Mesendoderm (in vitro differentiated cells): ENCODE data around the gene JAG2.
A peak's percentile ranks its signal among the peaks of the same experiment; 100 is the strongest.

Experiments
- DNase-seq: peaks from one replicate; pipeline ENCODE4 v3.0.0; 2013
- H2AK5ac ChIP-seq: 2 replicates; pipeline ENCODE4 v1.6.1; 2013; ENCODE audit warnings: low read length, inconsistent platforms
- H2BK120ac ChIP-seq: 2 replicates; pipeline ENCODE4 v1.6.1; 2013; ENCODE audit warnings: low read depth, mild to moderate bottlenecking, low read length, moderate library complexity, mixed read lengths
- H2BK15ac ChIP-seq: replicated peaks from 2 replicates; pipeline ENCODE4 v1.6.1; 2013; ENCODE audit warnings: low read depth, mild to moderate bottlenecking, moderate library complexity
- H2BK5ac ChIP-seq: 2 replicates; pipeline ENCODE4 v1.6.1; 2013; ENCODE audit warnings: low read length, inconsistent platforms
- H3K18ac ChIP-seq: 2 replicates; pipeline ENCODE4 v1.6.1; 2013; ENCODE audit warnings: mild to moderate bottlenecking, low read length, mixed read lengths
- H3K23ac ChIP-seq: one replicate; pipeline ENCODE4 v1.6.1; 2013; ENCODE audit warnings: low read length
- H3K27ac ChIP-seq: 2 replicates; pipeline ENCODE4 v1.5.1; 2013; ENCODE audit warnings: low read depth, mild to moderate bottlenecking, inconsistent platforms, low read length, moderate library complexity
- H3K27me3 ChIP-seq: 2 replicates; pipeline ENCODE4 v1.6.1; 2013; ENCODE audit warnings: low read length, control low read depth, mild to moderate bottlenecking, inconsistent platforms; ENCODE audit not compliant: insufficient read depth, poor library complexity
- H3K36me3 ChIP-seq: 2 replicates; pipeline ENCODE4 v1.6.1; 2013; ENCODE audit warnings: low read length, inconsistent platforms; ENCODE audit not compliant: control insufficient read depth, insufficient read depth
- H3K4ac ChIP-seq: one replicate; pipeline ENCODE4 v1.6.1; 2013; ENCODE audit warnings: low read depth, mild to moderate bottlenecking, low read length, moderate library complexity
- H3K4me1 ChIP-seq: 2 replicates; pipeline ENCODE4 v1.6.1; 2013; ENCODE audit warnings: low read depth, low read length, inconsistent platforms; ENCODE audit not compliant: control insufficient read depth
- H3K4me2 ChIP-seq: 2 replicates; pipeline ENCODE4 v1.6.1; 2013; ENCODE audit warnings: low read length
- H3K4me3 ChIP-seq: 2 replicates; pipeline ENCODE4 v1.5.1; 2013; ENCODE audit warnings: mild to moderate bottlenecking, low read length
- H3K56ac ChIP-seq: one replicate; pipeline ENCODE4 v1.6.1; 2013; ENCODE audit warnings: low read length
- H3K79me1 ChIP-seq: 2 replicates; pipeline ENCODE4 v1.6.1; 2013; ENCODE audit warnings: low read length, inconsistent platforms
- H3K79me2 ChIP-seq: 2 replicates; pipeline ENCODE4 v1.6.1; 2013; ENCODE audit warnings: mild to moderate bottlenecking, low read length; ENCODE audit not compliant: control insufficient read depth, insufficient read depth
- H3K9ac ChIP-seq: 2 replicates; pipeline ENCODE4 v1.6.1; 2013; ENCODE audit warnings: low read length, inconsistent platforms
- H4K5ac ChIP-seq: one replicate; pipeline ENCODE4 v1.6.1; 2013; ENCODE audit warnings: low read length
- H4K8ac ChIP-seq: one replicate; pipeline ENCODE4 v1.6.1; 2013; ENCODE audit warnings: low read depth, mild to moderate bottlenecking, control low read depth, low read length, moderate library complexity
- WGBS: extraction: QIAGEN DNeasy Blood & Tissue Kit; methylation state at CpG from one replicate; pipeline ENCODE4 v1.1.7; 2013; ENCODE audit warnings: low lambda C conversion rate, missing lambda C conversion rate; ENCODE audit not compliant: insufficient coverage; ENCODE audit errors: extremely low coverage; 5-methylcytosine and 5-hydroxymethylcytosine counted together

JAG2 gene

GRCh38 chr14:105205673-105206208, 37.2 kb upstream of the JAG2 start:
- Histone ChIP-seq H4K5ac (no peak overlapping the region), H2BK15ac (no peak overlapping the region), H3K18ac (no peak overlapping the region), H2AK5ac (no peak overlapping the region), H3K79me1 (no peaks in the 10 kb centered on the region), H3K9ac (no peak overlapping the region), H3K27me3 (no peaks in the 10 kb centered on the region), H3K23ac (no peak overlapping the region), H3K27ac (no peak overlapping the region), H4K8ac (no peak overlapping the region), H3K4me3 (no peak overlapping the region), H3K79me2 (no peaks in the 10 kb centered on the region), H3K4ac (no peak overlapping the region), H3K36me3 (no peaks in the 10 kb centered on the region), H3K4me2 (no peak overlapping the region), H2BK5ac (no peak overlapping the region), H3K56ac (no peak overlapping the region), H3K4me1 (no peaks in the 10 kb centered on the region), H2BK120ac (no peak overlapping the region)
- no peak for DNase-seq
- no CpG with 5 or more reads among the region's 12 CpGs for WGBS

GRCh38 chr14:105204931-105205672, 36.5 kb upstream of the JAG2 start:
- no peak overlapping the region for H3K4ac ChIP-seq
- no peaks in the 10 kb centered on the region for H3K79me1 ChIP-seq
- no peaks in the 10 kb centered on the region for H3K27me3 ChIP-seq
- no peaks in the 10 kb centered on the region for H3K79me2 ChIP-seq
- H3K4me2 ChIP-seq = no peak overlapping the region
- H3K23ac ChIP-seq = no peak overlapping the region
- no peak overlapping the region for H3K18ac ChIP-seq
- H3K36me3 ChIP-seq = no peaks in the 10 kb centered on the region
- H3K27ac ChIP-seq = no peak overlapping the region
- H3K9ac ChIP-seq = no peak overlapping the region
- H3K4me1 ChIP-seq = no peaks in the 10 kb centered on the region
- WGBS = no CpG with 5 or more reads among the region's 21 CpGs
- no peak overlapping the region for H2BK15ac ChIP-seq
- no peak for DNase-seq
- H4K5ac ChIP-seq = no peak overlapping the region
- no peak overlapping the region for H3K56ac ChIP-seq
- H2AK5ac ChIP-seq = no peak overlapping the region
- H3K4me3 ChIP-seq = no peak overlapping the region
- H2BK5ac ChIP-seq = no peak overlapping the region
- H4K8ac ChIP-seq = no peak overlapping the region
- no peak overlapping the region for H2BK120ac ChIP-seq

- Histone ChIP-seq H3K27ac (no peak overlapping the region), H3K4me2 (no peak overlapping the region), H3K79me2 (no peaks in the 10 kb centered on the region), H2BK120ac (no peak overlapping the region), H3K79me1 (no peaks in the 10 kb centered on the region), H3K4me1 (no peaks in the 10 kb centered on the region), H3K36me3 (no peaks in the 10 kb centered on the region), H3K18ac (no peak overlapping the region), H2AK5ac (no peak overlapping the region), H3K23ac (no peak overlapping the region), H4K5ac (no peak overlapping the region), H4K8ac (no peak overlapping the region), H3K56ac (no peak overlapping the region), H3K27me3 (no peaks in the 10 kb centered on the region), H3K4me3 (no peak overlapping the region), H2BK5ac (no peak overlapping the region), H3K9ac (no peak overlapping the region), H3K4ac (no peak overlapping the region), H2BK15ac (no peak overlapping the region)
- DNase-seq = no peak
- WGBS = no CpG with 5 or more reads among the region's 24 CpGs
These were observed 35.8 kb upstream of the JAG2 start for GRCh38 chr14:105204206-105204930.

- Histone ChIP-seq H3K18ac (no peak overlapping the region), H3K27me3 (no peaks in the 10 kb centered on the region), H3K4ac (no peak overlapping the region), H3K23ac (no peak overlapping the region), H2BK120ac (no peak overlapping the region), H3K56ac (no peak overlapping the region), H4K8ac (no peak overlapping the region), H3K36me3 (no peaks in the 10 kb centered on the region), H3K79me2 (no peaks in the 10 kb centered on the region), H3K27ac (no peak overlapping the region), H3K4me3 (no peak overlapping the region), H4K5ac (no peak overlapping the region), H2AK5ac (no peak overlapping the region), H3K4me2 (no peak overlapping the region), H3K9ac (no peak overlapping the region), H3K4me1 (no peaks in the 10 kb centered on the region), H2BK15ac (no peak overlapping the region), H3K79me1 (no peaks in the 10 kb centered on the region), H2BK5ac (no peak overlapping the region)
- no CpG with 5 or more reads among the region's 6 CpGs for WGBS
- DNase-seq = no peak
These were observed 35.1 kb upstream of the JAG2 start for GRCh38 chr14:105203701-105204100.

GRCh38 chr14:105203057-105203531, 34.5 kb upstream of the JAG2 start:
- H3K36me3 ChIP-seq = no peaks in the 10 kb centered on the region
- no peak overlapping the region for H3K4me2 ChIP-seq
- no peak overlapping the region for H3K23ac ChIP-seq
- H4K5ac ChIP-seq = no peak overlapping the region
- no peaks in the 10 kb centered on the region for H3K79me1 ChIP-seq
- no peak overlapping the region for H3K27ac ChIP-seq
- H3K79me2 ChIP-seq = no peaks in the 10 kb centered on the region
- no peak overlapping the region for H3K4ac ChIP-seq
- no peak overlapping the region for H3K4me3 ChIP-seq
- H2BK15ac ChIP-seq = no peak overlapping the region
- no peak overlapping the region for H2BK5ac ChIP-seq
- no peak overlapping the region for H2BK120ac ChIP-seq
- no peaks in the 10 kb centered on the region for H3K4me1 ChIP-seq
- H4K8ac ChIP-seq = no peak overlapping the region
- H2AK5ac ChIP-seq = no peak overlapping the region
- DNase-seq = peak; percentile 51
- no peaks in the 10 kb centered on the region for H3K27me3 ChIP-seq
- H3K9ac ChIP-seq = no peak overlapping the region
- H3K56ac ChIP-seq = no peak overlapping the region
- no peak overlapping the region for H3K18ac ChIP-seq
- WGBS = no CpG with 5 or more reads among the region's 18 CpGs
